GM12865 (cell line): ENCODE measurements around the gene HERC2.

ENCODE experiments used
- DNase-seq: peaks from one replicate; pipeline ENCODE4 v3.0.0; 2010; ENCODE audit warnings: low read depth
- H3K4me3 ChIP-seq: 2 replicates; pipeline ENCODE4 v1.5.1; 2011; ENCODE audit warnings: mild to moderate bottlenecking, low read depth, low read length, control low read depth
- CTCF ChIP-seq: IDR thresholded peaks from 2 replicates; pipeline ENCODE4 v1.5.1; 2011; ENCODE audit warnings: low read length, control low read depth, low read depth, inconsistent platforms; ENCODE audit not compliant: insufficient read depth; ENCODE audit errors: missing control alignments

HERC2 gene

GRCh38 chr15:28109626-28110455, 212.1 kb downstream of the HERC2 start:
- DNase-seq, result no peak
- H3K4me3 ChIP-seq, result no peak overlapping the region
- no peak for TF ChIP-seq CTCF

- no peak for DNase-seq
- H3K4me3 ChIP-seq, result no peak overlapping the region
- no peak for TF ChIP-seq CTCF
Measured at GRCh38 chr15:28107904-28108275, 214.1 kb downstream of the HERC2 start.

DNA sequence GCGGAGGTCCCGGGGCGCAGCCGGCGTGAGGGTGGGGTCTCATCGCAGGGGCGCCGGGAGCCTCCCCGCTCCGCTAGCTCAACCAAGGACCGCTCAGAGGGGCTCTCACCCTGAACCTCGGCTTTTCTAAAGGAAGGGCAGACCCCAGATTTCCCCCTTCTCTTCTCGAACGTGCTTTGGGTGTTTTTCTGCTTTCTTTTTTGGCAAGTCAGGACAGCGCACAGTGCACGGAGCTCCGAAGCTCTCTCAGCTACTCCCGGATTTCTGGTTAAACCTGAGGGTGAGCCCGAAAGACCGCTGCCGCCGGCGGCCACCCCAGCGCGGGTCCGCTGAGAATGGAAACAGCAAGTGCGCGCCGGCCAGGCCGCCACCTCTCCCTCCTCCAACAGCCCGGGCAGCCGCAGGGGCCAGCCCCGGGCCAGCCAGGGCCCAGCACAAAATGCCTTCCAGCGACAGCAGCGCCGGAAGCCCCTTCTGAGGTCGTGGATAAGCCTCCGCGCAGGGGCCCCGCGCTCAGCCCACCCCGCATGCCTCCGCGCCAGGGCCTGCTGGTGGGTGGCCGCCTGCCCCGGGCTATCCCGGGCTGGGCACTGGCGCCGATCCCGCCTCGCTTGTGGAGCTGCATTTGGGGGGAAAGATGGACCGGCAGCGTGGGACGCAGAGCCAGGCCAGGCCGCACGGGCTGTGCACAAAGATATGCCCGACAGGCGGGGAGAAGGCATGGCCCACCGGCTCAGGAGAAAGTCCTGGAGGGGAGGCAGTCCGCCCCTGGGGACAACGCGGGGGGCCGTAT, 214.7 kb downstream of the HERC2 start:
- no peak for DNase-seq
- TF ChIP-seq CTCF, result no peak
- H3K4me3 ChIP-seq, result peak overlapping the region; percentile 34

DNA sequence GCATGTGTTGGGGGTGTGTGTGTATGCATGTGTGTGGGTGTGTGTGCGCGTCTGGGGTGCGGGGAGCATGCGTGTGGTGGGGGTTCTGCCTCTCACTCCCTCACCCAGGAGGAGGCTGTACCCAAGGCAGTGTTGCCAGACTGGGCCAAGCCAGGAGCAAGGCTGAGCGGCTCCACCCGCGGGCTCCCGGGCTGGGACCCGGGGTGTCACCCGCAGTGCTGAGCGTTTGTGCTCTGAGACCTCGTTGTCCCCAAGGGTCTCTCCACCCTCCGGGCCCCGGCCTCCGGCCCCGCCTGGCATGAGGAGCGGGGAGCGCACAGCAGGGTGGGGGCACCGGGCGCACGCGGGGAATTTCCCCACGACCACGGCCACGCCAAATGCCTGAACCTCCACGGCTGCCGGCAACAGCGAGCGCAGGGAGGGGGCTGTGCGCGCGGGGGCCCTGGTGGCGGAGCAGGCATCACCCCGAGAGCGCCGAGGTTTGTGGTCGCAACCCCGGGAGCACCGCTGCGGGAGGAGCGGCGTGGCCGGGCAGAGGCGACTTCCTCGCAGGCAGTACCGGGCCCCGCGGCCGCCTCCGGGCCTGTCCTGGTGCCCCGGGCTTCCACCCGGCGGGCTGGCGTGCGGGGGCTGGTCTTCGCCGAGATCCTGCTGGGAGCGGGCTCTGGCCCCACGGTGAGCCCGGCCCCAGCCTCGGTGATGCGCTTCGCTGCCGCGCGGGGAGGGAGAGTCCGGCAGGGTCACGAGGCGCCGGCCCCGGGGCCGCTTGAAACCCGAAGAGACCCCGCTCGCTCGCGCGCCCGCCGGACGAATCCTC, 215.5 kb downstream of the HERC2 start:
- DNase-seq, result no peak
- H3K4me3 ChIP-seq, result peak overlapping the region; percentile 34; the same call in 1 of the 2 replicates
- no peak for TF ChIP-seq CTCF

- no peak overlapping the region for H3K4me3 ChIP-seq
- no peak for TF ChIP-seq CTCF
- DNase-seq, result no peak
Measured at GRCh38 chr15:28105793-28106192, 216.2 kb downstream of the HERC2 start.

GRCh38 chr15:28105224-28105791, 216.7 kb downstream of the HERC2 start:
- no peak for TF ChIP-seq CTCF
- no peak for DNase-seq
- no peak overlapping the region for H3K4me3 ChIP-seq
